K562 (cell line): ENCODE results near the gene TM4SF5. TPM values are rescaled to one million over a fixed set of nuclear protein-coding genes. Genes with fewer than 3 reads are reported as not detected.

Source experiments
- ATAC-seq: fragments of 200-7000 bp; cut with Tn5 transposase; 3 replicates; pipeline ENCODE4 v1.9.1; 2020; ENCODE audit warnings: moderate library complexity
- BruUV-seq: library from RNA; stranded (reverse); fragments of 400-500 nt; replicated peaks from 2 replicates; lab custom pipeline; 2021; lab: Mats Ljungman, UMichigan
- CTCF ChIA-PET: fragments of 300-600 bp; formaldehyde crosslinking; extraction: SDS; loops from one replicate; lab custom pipeline; 2021; ENCODE audit warnings: low intra/inter-chr PET ratio; lab: Yijun Ruan, JAX
- POLR2A ChIA-PET: fragments of 300-600, 350-650 bp; sonication (Branson Sonifier 250); formaldehyde crosslinking; extraction: SDS; loops from one replicate; lab custom pipeline; 2021; ENCODE audit warnings: antibody characterized with exemption, inconsistent platforms; lab: Yijun Ruan, JAX
- DNase-seq, 4 experiments: peaks; one replicate each; pipeline versions ENCODE4 v3.0.0 to v3.0.0-alpha.2; 2011 to 2018; ENCODE audit warnings: low spot score in 3 of 4, mixed read lengths in 3 of 4; ENCODE audit errors: extremely low read depth in 1 of 4
- FAIRE-seq: peaks from 2 replicates; lab custom pipeline; 2011; peaks lifted over from hg19 to GRCh38; lab: Jason Lieb, UNC
- H2AFZ ChIP-seq: 2 replicates; pipeline ENCODE4 v1.6.0; 2011; ENCODE audit warnings: low read depth, low read length, control low read depth, inconsistent platforms
- H3K27ac ChIP-seq: fragments of 200-600 bp; 3 replicates; pipeline ENCODE4 v1.8.0; 2011; ENCODE audit warnings: low read depth, mild to moderate bottlenecking, control low read depth, inconsistent platforms, low read length, moderate library complexity, mixed read lengths; ENCODE audit errors: extremely low read depth
- H3K27me3 ChIP-seq, 2 experiments: fragments of 300-600 bp in 1 of 2; 2 replicates in 1 of 2; 3 replicates in 1 of 2; pipeline versions ENCODE4 v1.6.0 to v1.8.0; 2011; ENCODE audit warnings: inconsistent platforms in 2 of 2, low read length in 2 of 2, mild to moderate bottlenecking in 1 of 2, mixed read lengths in 1 of 2, moderate library complexity in 1 of 2; ENCODE audit not compliant: control insufficient read depth in 2 of 2, insufficient read depth in 2 of 2
- H3K36me3 ChIP-seq: fragments of 300-600 bp; 3 replicates; pipeline ENCODE4 v1.8.0; 2011; ENCODE audit warnings: mild to moderate bottlenecking, low read length, inconsistent platforms; ENCODE audit not compliant: control insufficient read depth, insufficient read depth
- H3K4me1 ChIP-seq, 2 experiments: fragments of 200-600 bp in 1 of 2; replicated peaks in 1 of 2; 2 replicates in 1 of 2; 3 replicates in 1 of 2; pipeline versions ENCODE4 v1.5.1 to v1.8.0; 2011; ENCODE audit warnings: inconsistent platforms in 2 of 2, low read length in 2 of 2, mild to moderate bottlenecking in 1 of 2, mixed read lengths in 1 of 2, moderate library complexity in 1 of 2; ENCODE audit not compliant: control insufficient read depth in 2 of 2, insufficient read depth in 2 of 2
- H3K4me2 ChIP-seq: 2 replicates; pipeline ENCODE4 v1.6.1; 2011; ENCODE audit warnings: low read length, control low read depth, inconsistent platforms, mixed read lengths; ENCODE audit not compliant: insufficient read depth
- H3K4me3 ChIP-seq: fragments of 200-600 bp; sonication (generic), shearing (Covaris generic); 2 replicates; pipeline ENCODE4 v1.5.1; 2016; ENCODE audit warnings: control low read depth, inconsistent platforms
- H3K79me2 ChIP-seq: fragments of 200-600 bp; 3 replicates; pipeline ENCODE4 v1.8.0; 2011; ENCODE audit warnings: low read length, inconsistent platforms; ENCODE audit not compliant: control insufficient read depth, insufficient read depth
- H3K9ac ChIP-seq, 2 experiments: 2 replicates each; pipeline versions ENCODE4 v1.6.0 to v1.6.1; 2011; ENCODE audit warnings: low read depth in 2 of 2, low read length in 2 of 2, control low read depth in 1 of 2, inconsistent platforms in 1 of 2, mild to moderate bottlenecking in 1 of 2, mixed read lengths in 1 of 2; ENCODE audit not compliant: insufficient read depth in 1 of 2
- H3K9me1 ChIP-seq: one replicate; pipeline ENCODE4 v1.6.0; 2011; ENCODE audit warnings: inconsistent platforms, mild to moderate bottlenecking, low read length, moderate library complexity; ENCODE audit not compliant: control insufficient read depth, insufficient read depth
- H3K9me3 ChIP-seq: replicated peaks from 2 replicates; pipeline ENCODE4 v1.5.1; 2011; ENCODE audit warnings: low read depth, low read length, inconsistent platforms; ENCODE audit not compliant: control insufficient read depth, insufficient read depth
- H4K20me1 ChIP-seq: replicated peaks from 2 replicates; pipeline ENCODE4 v1.6.1; 2011; ENCODE audit warnings: low read length, inconsistent platforms, mixed read lengths; ENCODE audit not compliant: control insufficient read depth, insufficient read depth
- ARHGAP35 ChIP-seq: fragments of 450-650 bp; IDR thresholded peaks from 2 replicates; pipeline ENCODE4 v1.6.1; 2018; ENCODE audit not compliant: partially characterized antibody
- HOXB6 ChIP-seq: fragments of 250-450 bp; sonication (Bioruptor Pico); IDR thresholded peaks from 2 replicates; pipeline ENCODE4 v1.5.1; 2022; ENCODE audit warnings: mild to moderate bottlenecking, borderline replicate concordance
- RB1 ChIP-seq: fragments of 450-650 bp; IDR thresholded peaks from 2 replicates; pipeline ENCODE4 v1.6.1; 2017; ENCODE audit warnings: low read depth, mild to moderate bottlenecking
- SREBF2 ChIP-seq: sonication (generic); formaldehyde crosslinking; IDR thresholded peaks from 2 replicates; pipeline ENCODE4 v1.4.0; 2020; ENCODE audit warnings: mild to moderate bottlenecking, missing genetic modification reagents
- SUPT5H ChIP-seq: fragments of 450-650 bp; IDR thresholded peaks from 2 replicates; pipeline ENCODE4 v1.6.1; 2016
- TEAD4 ChIP-seq, 2 experiments: sonication (generic) in 1 of 2; formaldehyde crosslinking in 1 of 2; IDR thresholded peaks; 2 replicates each; pipeline versions ENCODE4 v1.6.1 to v1.8.0; 2012 to 2022; ENCODE audit warnings: borderline replicate concordance in 1 of 2, inconsistent platforms in 1 of 2, low read length in 1 of 2, mild to moderate bottlenecking in 1 of 2, missing genetic modification reagents in 1 of 2
- ZNF23 ChIP-seq: fragments of 250-450 bp; sonication (Bioruptor Pico); IDR thresholded peaks from 2 replicates; pipeline ENCODE4 v1.4.0; 2020; ENCODE audit warnings: mild to moderate bottlenecking
- WGBS: fragments of 100-300 bp; shearing (Covaris generic); methylation state at CpG from one replicate; pipeline ENCODE4 v1.1.6; 2016; ENCODE audit warnings: low coverage, mixed read lengths; ENCODE audit not compliant: insufficient coverage; ENCODE audit errors: missing lambda C conversion rate; 5-methylcytosine and 5-hydroxymethylcytosine counted together
- in situ Hi-C: fragments of 300-500 bp; cut with MboI; formaldehyde crosslinking; loops from 4 replicates; pipeline ENCODE4 v1.15.0; 2018; ENCODE audit warnings: inconsistent platforms, mixed read lengths
- intact Hi-C: fragments of 100-400 bp; cut with micrococcal nuclease; formaldehyde crosslinking; loops from 2 replicates; pipeline ENCODE4 v1.14.2; 2022
- polyA plus RNA-seq, 8 experiments: library from polyadenylated mRNA; depleted of rRNA in 4 of 8; stranded (reverse) in 5 of 8; unstranded in 3 of 8; fragments of >200 nt; fragmentation: Nextera tagmentation in 2 of 8; fragmentation: Illumina TruSeq in 1 of 8; extraction: Ambion mirVana in 2 of 8; extraction: Trizol in 1 of 8; gene quantifications; 2 replicates each; pipeline versions ENCODE4 v1.2.1 to v1.2.3, GENCODE V29; 2011 to 2014; ENCODE audit warnings: inconsistent platforms in 1 of 8, missing spikeins in 1 of 8
- total RNA-seq, 7 experiments: library from RNA; depleted of rRNA in 6 of 7; stranded (reverse); fragments of >200 nt in 6 of 7; fragmentation: Illumina TruSeq in 2 of 7; extraction: Trizol in 2 of 7; gene quantifications; 2 replicates each; pipeline versions ENCODE4 v1.2.1 to v1.2.3, GENCODE V29; 2011 to 2021; ENCODE audit warnings: low replicate concordance in 1 of 7
- TF ChIP-seq, protein P1 (sequence below): IDR thresholded peaks from 2 replicates; pipeline ENCODE4 v1.6.1; 2012; ENCODE audit warnings: low read depth, low read length, improper control_type of control experiment, borderline replicate concordance
- TF ChIP-seq, protein P2 (sequence below): fragments of 250-450 bp; sonication (Bioruptor Pico); IDR thresholded peaks from 2 replicates; pipeline ENCODE4 v1.5.0; 2021; ENCODE audit warnings: mild to moderate bottlenecking, borderline replicate concordance

Gene TM4SF5
- total and polyA plus RNA-seq, 9 of the 15 experiments (the other 6 are each of a cell fraction or from before 2014, with no cell fraction given), result not detected

DNA sequence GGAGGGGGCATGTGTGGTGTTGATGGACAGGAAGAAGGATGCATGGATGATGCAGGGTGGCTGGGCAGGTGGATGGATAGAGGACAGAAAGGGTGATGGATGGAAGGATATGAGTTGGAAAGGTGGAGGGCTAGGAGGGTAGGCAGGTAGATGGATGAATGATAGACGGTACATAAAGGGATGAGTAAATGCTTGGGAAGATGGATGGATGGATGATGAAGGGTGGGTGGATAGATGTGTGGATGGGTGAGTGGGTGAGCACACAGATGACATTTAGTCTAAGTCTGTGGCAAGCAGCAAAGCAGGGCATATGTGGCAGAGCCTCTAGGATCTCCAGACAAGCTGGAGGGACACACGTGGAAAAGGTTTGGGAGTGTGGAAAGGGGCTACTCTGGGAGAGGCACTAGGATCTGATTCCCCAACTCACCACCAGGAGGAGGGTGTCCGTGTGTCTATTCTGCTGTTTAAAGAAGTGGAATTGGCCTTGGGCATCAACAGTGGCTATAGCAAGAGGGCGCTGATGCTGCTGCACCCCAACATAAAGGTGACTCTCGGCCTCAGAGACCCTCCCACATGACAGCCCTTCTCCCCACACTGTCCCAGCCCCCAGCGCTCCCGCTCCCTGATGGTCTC, 43.5 kb downstream of the TM4SF5 start:
- POLR2A ChIA-PET, result no interaction called here
- FAIRE-seq (peak; percentile 67), DNase-seq (peak in 2 of 4 experiments; percentile 24 to 28), ATAC-seq (peak; percentile 79)
- H3K9ac ChIP-seq, result no peak overlapping the region
- no peaks in the 10 kb centered on the region for H3K27me3 ChIP-seq
- in situ Hi-C loops (no loop called here), intact Hi-C loops (loop anchor here (5.0 kb wide), 1 partner anchor 67 kb away; no protein-coding TSS in a partner anchor)
- H4K20me1 ChIP-seq, result no peaks in the 10 kb centered on the region
- H3K36me3 ChIP-seq, result no peaks in the 10 kb centered on the region
- H3K4me1 ChIP-seq, result peaks cover 0 to 4% of the 10 kb centered on the region in 2 experiments; a peak in 3 of 5 replicates
- H3K4me3 ChIP-seq, result no peak overlapping the region
- CTCF ChIA-PET, result interaction anchor here (0.7 to 0.8 kb wide), 2 partner anchors 66 to 67 kb away, joined by 3 to 4 read pairs; no protein-coding TSS in a partner anchor
- 49% methylated on average over 5 of the region's 7 CpGs for WGBS
- no peaks in the 10 kb centered on the region for H3K79me2 ChIP-seq
- peaks cover 4% of the 10 kb centered on the region for H3K9me1 ChIP-seq
- H2AFZ ChIP-seq, result no peak overlapping the region
- H3K27ac ChIP-seq, result no peak overlapping the region
- no peak overlapping the region for H3K4me2 ChIP-seq
- H3K9me3 ChIP-seq, result no peaks in the 10 kb centered on the region
- BruUV-seq, result no TSS peak
- TF ChIP-seq HOXB6 (CRISPR knock-in tag) (no peak), TEAD4 (IDR thresholded peaks at IDR 0.05; ENCODE audit: low read length) (no peak), TEAD4 (CRISPR knock-in tag; IDR thresholded peaks at IDR 0.05; ENCODE audit: borderline replicate concordance) (no peak), RB1 (no peak), SREBF2 (CRISPR knock-in tag) (no peak), ZNF23 (CRISPR knock-in tag) (no peak), SUPT5H (no peak), ARHGAP35 (no peak)
- TF ChIP-seq, protein P1, sequence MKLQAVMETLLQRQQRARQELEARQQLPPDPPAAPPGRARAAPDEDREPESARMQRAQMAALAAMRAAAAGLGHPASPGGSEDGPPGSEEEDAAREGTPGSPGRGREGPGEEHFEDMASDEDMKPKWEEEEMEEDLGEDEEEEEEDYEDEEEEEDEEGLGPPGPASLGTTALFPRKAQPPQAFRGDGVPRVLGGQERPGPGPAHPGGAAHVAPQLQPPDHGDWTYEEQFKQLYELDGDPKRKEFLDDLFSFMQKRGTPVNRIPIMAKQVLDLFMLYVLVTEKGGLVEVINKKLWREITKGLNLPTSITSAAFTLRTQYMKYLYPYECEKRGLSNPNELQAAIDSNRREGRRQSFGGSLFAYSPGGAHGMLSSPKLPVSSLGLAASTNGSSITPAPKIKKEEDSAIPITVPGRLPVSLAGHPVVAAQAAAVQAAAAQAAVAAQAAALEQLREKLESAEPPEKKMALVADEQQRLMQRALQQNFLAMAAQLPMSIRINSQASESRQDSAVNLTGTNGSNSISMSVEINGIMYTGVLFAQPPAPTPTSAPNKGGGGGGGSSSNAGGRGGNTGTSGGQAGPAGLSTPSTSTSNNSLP, result no peak
- TF ChIP-seq, protein P2, sequence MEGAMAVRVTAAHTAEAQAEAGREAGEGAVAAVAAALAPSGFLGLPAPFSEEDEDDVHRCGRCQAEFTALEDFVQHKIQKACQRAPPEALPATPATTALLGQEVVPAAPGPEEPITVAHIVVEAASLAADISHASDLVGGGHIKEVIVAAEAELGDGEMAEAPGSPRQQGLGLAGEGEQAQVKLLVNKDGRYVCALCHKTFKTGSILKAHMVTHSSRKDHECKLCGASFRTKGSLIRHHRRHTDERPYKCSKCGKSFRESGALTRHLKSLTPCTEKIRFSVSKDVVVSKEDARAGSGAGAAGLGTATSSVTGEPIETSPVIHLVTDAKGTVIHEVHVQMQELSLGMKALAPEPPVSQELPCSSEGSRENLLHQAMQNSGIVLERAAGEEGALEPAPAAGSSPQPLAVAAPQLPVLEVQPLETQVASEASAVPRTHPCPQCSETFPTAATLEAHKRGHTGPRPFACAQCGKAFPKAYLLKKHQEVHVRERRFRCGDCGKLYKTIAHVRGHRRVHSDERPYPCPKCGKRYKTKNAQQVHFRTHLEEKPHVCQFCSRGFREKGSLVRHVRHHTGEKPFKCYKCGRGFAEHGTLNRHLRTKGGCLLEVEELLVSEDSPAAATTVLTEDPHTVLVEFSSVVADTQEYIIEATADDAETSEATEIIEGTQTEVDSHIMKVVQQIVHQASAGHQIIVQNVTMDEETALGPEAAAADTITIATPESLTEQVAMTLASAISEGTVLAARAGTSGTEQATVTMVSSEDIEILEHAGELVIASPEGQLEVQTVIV, result no peak
